Fibroblast of skin of right biceps (primary cell): Measurements from ENCODE around the gene MTOR.
"Not testable (repeated sequence)": the region's sequence is repeated elsewhere in the genome, so short reads cannot be mapped to it uniquely, and the experiment has no call there.

Source experiments
- DNase-seq: peaks from one replicate; pipeline ENCODE4 v3.0.0-alpha.2; 2013

The MTOR gene

GRCh38 chr1:11178021-11179015 lies 84.0 kb downstream of the MTOR start:
- peak; percentile 52 for DNase-seq

DNA sequence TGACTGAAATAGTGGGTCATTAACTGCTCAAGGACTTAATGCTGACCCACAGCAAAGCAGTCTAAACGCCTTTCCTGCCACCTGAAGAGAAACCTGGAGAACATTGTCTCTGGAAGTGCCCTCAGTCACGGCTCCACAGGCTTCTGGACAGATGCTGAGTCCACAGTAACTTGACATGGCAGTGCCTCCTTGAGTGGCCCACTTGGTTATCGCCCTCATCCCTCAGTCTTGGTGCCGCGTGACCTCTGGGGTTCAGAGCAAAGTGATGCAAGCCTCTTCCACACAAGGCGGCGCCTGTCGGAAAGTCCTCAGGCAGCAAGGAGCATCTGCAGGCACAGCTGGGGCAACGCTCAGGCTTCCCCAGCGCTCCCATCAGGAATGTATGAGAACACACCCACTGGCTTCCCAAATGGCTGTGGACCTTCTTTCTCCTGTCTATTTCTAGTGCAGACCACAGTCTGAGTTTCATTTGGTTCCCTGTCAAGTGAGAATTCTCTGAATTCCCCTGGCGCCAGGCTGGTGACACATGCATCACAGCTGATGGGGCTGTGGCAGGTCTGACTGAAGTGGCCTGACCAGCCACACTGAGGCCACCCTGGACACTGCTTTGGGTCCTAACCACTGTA lies 86.2 kb downstream of the MTOR start:
- peak; percentile 72 for DNase-seq

DNA sequence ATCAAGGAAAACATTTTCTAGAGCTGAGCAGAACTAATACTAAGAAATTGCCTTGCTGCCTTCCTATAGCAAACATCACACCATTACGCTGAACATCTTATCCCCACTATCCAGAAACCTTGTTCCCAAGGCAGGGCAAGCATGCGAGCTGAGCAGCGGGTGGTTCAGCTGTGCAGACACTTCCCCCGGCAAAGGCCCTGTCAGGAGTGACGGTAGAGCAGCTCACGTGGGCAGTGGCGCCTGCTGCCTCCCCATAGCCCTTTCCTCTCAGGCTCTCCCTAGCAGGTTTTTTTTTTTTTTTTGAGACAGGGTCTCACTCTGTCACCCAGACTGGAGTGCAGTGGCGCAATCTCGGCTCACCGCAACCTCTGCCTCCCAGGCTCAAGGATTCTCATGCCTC lies 86.9 kb downstream of the MTOR start:
- DNase-seq = no peak

DNA sequence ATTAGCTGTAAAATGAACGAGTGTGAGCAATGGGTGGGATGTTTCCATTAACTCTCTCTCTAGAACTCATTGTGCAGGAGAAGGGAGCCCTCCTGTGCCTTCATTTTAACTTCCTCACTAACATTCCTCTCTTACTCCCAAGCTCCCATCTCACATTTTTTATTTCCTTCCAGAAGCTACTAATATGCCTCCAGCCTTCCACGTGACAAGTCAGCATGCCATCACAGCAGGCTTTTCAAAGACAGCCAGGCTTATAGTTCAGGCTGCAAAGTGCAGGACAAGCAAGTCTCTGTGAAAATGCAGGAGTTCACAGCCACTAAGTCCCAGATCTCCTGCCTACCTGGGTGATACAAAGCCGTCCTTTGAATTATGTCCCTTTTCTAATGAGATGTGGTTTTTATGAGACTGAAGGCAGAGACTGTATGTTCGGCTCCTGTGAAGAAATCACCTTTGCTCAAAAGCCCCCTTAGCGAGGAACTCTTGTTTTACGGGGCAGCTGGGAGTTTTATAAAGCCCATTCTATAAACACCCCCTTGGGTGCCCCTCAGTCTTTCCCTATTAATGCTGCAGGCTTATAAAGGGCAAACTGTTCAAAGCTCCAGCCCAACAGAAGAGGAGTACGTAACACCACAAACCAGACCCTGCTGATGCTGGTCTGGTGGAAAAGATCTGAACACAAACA lies 87.9 kb downstream of the MTOR start:
- DNase-seq = peak; percentile 24

GRCh38 chr1:11170102-11170501 lies 92.2 kb downstream of the MTOR start:
- no peak for DNase-seq

- DNase-seq = no peak
Measured at GRCh38 chr1:11169202-11169601, 93.1 kb downstream of the MTOR start.

- DNase-seq = no peak
Measured at GRCh38 chr1:11168731-11169130, 93.6 kb downstream of the MTOR start.

GRCh38 chr1:11166744-11167143 lies 95.6 kb downstream of the MTOR start:
- not testable (repeated sequence) for DNase-seq

- not testable (repeated sequence) for DNase-seq
Measured at GRCh38 chr1:11162752-11163151, 99.6 kb downstream of the MTOR start.

- peak; percentile 97 for DNase-seq
Measured at GRCh38 chr1:11158720-11159321, 103.5 kb downstream of the MTOR start.

GRCh38 chr1:11158291-11158690 lies 104.1 kb downstream of the MTOR start:
- no peak for DNase-seq

DNA sequence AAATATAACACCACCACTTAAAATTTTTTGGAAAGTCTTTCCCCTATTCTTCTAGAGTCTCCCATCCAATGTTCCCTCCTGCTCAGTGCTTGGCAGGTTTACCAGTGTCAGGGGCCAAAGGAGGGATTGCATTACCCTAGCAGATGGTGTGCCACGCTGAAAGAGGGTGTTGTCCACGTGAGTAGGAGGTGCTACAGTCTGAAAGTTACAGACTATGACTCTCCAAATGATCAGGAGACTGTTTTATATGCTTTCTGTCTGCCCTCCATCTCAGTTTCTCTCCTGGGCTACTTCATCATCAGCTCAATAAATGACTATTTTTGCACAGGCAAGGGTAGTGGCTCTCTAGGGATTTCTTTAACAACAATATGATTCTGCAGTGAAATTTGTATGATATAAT lies 104.5 kb downstream of the MTOR start:
- DNase-seq = peak; percentile 52

DNA sequence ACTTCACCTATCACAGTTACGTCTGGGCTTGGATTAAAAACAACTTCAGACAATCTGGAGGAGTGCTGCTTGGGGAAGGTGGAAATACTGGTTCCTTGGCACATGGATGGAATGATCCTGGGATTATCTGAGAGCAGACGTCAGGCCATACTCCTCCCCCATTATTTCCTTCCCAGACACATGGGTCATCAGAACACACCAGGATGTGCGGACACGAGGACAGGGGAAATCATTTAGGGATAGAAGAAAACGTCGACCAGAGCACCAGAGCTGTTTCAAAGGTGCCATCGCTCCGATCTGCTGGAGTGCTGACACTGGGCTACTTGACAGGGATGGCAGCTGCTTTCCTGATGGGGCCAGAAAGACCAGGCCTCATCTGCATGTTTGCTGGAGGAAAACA lies 105.0 kb downstream of the MTOR start:
- DNase-seq = no peak

DNA sequence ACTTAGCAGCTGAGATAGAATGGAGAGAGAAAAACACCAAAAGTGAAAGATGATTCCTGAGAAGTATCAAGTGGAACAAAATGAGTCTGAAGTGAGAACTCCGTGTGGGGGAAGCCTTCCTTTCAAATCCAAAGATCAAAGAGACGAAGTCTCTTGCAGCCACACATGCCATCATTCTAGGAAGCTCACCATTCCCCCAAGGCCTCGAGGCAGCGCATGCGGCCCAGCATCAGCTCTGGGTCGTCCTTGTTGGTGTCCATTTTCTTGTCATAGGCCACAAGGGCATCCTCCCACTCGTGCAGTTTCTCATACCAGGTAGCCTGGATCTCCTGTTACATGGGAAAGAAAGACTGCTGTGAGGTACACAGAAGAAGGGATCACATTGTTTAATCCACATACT lies 105.4 kb downstream of the MTOR start:
- no peak for DNase-seq

DNA sequence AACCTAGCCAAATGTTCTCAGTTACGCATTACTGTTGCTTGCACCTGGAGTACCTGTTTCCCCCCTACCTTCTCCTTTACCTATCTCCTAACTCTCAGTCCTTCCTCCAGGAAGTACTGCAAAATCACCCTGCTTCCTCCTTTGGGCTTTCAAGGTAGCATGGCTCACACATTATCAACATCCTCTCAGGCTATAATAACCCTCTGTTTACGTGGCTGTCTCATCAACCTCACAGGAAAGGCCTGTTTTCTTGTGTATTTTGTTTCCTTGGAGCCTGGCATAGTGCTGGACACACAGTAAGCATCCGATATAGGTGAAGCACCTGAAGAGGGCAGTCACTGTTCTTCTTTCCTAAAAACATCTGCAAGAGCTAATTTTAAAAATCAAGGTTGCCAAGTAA lies 105.9 kb downstream of the MTOR start:
- DNase-seq = no peak

DNA sequence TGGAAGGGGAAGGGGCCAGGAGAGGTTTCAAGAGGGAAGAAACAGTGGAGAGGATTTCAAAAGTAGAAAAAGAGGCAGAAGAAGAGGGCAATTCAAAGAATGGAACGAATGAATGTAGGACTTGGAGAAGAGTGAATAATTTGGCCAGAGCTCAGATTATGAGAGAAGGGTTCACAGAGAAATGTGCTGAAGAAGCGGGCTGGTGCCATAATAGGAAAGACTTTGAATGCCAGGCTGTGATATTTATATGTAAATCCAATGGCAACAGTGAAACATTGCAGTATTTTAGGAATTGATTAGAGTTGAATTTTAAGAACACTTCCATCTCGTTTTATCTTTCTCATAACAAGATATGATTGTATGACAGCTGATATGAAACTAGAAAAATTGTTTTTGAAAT lies 109.2 kb downstream of the MTOR start:
- DNase-seq = no peak

DNA sequence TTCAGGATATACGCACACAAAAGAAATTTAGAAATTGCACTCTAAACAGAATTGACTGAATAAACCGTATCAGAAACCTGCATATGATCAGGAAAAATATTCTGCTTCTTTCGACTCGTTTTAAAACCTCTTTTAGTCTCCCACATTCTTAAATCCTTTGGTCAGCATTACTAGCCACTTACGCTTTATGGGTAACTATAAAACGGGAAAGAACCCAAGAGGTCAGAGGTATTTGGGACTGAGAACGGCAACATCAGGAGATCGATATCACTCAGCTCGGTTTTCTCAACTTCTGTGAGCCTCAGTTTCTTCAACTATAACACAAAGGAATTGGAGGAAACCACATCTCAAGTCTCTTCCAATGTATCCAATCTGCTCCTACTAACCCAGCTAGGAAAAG lies 109.6 kb downstream of the MTOR start:
- DNase-seq = no peak

DNA sequence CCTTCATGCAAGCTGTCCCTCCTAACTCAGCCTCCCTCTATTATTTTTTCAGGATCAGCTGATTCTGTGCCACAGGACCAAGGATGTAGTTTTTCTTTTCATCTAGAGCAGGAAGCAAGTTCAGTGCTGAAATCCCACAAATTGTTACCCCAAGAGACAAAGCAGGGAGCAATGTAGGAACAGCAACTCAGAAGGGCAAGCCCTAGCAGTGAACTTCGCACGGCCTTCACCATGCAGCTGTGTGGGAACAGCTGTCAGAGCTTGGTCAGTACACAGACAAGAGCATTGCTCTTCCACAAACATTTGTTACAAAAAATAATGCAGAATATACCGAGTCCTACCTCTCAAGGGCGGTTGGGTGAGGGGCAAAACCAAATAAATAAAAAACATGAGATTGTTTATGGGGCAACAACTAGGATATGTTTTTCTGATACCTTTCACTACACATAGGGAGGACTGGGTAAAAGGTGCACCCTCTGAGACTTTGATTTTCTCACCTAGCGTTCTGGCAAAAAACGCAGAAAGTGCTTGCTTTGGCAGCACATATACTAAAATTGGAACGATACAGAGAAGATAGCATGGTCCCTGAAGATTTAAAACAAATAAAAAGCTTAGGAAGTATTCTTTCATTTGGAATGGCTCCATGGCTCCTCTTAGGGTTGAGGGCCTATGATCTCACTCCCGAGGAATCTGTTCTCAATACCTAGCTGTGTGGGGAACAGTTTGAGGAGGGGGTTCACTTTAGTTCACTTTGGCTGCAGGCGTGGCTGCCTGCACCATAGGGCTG lies 110.3 kb downstream of the MTOR start:
- peak; percentile 51 for DNase-seq

DNA sequence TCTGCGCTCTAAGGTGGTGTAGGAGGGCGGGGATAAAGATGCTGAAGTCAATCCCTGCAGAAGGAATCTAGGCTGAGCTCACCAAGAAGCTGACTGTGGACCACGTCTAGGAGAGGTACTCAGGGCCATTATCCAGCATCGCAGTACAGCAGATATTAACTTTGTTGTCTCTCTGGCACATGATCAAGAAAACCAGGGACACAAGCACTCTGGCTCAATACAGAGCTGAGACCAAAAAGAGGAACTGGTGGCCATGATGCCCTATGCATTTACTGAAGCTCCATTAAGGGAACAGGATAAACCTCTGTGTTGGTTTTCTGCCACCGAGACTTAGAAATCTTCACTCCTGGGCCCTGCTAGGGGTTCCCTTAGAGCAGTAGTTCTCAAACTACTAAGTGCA lies 111.2 kb downstream of the MTOR start:
- no peak for DNase-seq

DNA sequence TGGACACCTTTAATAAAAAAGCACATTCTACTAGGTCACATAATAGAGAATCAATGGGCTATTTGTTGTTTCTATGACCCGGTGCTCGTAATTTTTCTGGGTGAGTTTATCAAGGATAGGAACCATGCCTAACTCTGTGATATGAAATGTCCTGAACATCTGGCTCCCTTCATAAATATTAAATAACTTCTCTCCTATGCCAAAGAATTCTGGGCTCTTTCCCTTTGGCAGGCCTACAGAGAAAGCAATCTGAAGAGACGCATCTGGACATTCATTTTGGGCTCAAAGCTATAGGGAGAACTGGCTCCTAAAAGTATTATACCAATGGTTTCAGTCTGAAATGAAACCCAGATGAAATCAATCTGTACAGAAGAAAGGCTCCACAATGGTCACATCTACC lies 112.0 kb downstream of the MTOR start:
- no peak for DNase-seq

GRCh38 chr1:11147197-11147770 lies 115.1 kb downstream of the MTOR start:
- DNase-seq = no peak

- no peak for DNase-seq
Measured at GRCh38 chr1:11145741-11146140, 116.6 kb downstream of the MTOR start.
